Body of pancreas (tissue), 4 donors: ENCODE measurements around the gene RHOBTB1.

Experiments used
- POLR2A ChIP-seq, 3 donors: fragments of 450-650 bp; IDR thresholded peaks; one replicate each; pipeline ENCODE4 v1.6.1; 2016; ENCODE audit warnings: antibody characterized with exemption in 3 of 3, mild to moderate bottlenecking in 2 of 3
- TF ChIP-seq, protein P1 (sequence below), 7 experiments: fragments of 450-650 bp in 4 of 7; fragments of 200-600 bp in 3 of 7; sonication (generic) in 3 of 7; IDR thresholded peaks; one replicate each; pipeline ENCODE4 v1.5.1; 2016 to 2019; ENCODE audit warnings: antibody characterized with exemption in 7 of 7

DNA sequence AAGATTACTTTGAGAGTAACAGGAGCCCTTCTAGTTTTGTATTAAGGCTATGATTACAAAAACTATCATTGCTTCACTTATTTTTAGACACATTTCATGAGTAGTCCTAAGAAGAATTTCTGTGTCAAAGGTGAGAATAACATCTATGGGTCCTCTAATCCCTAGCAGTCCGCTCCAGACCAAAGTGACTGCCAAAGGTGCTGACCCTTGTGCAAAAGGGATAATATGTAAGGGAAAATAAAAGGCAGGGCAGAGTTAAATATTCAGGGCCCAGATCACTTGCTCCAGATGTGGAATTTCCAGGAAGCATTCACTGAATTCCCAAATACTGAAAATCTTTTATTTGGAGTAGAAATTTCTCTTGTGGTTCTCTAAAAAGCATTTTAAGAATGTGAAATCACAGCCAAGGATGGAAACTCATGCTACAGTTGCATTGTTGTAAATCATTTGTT is 29.3 kb downstream of the RHOBTB1 start:
- TF ChIP-seq POLR2A (IDR thresholded peaks at IDR 0.05): no peak
- TF ChIP-seq, protein P1, sequence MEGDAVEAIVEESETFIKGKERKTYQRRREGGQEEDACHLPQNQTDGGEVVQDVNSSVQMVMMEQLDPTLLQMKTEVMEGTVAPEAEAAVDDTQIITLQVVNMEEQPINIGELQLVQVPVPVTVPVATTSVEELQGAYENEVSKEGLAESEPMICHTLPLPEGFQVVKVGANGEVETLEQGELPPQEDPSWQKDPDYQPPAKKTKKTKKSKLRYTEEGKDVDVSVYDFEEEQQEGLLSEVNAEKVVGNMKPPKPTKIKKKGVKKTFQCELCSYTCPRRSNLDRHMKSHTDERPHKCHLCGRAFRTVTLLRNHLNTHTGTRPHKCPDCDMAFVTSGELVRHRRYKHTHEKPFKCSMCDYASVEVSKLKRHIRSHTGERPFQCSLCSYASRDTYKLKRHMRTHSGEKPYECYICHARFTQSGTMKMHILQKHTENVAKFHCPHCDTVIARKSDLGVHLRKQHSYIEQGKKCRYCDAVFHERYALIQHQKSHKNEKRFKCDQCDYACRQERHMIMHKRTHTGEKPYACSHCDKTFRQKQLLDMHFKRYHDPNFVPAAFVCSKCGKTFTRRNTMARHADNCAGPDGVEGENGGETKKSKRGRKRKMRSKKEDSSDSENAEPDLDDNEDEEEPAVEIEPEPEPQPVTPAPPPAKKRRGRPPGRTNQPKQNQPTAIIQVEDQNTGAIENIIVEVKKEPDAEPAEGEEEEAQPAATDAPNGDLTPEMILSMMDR (IDR thresholded peaks at IDR 0.05): no peak
